Measurements from ENCODE around the gene RAP1GDS1.

Gene RAP1GDS1

GRCh38 chr4:98374643-98375042, 113.5 kb downstream of the RAP1GDS1 start:
- no peak for DNase-seq
- H3K27me3 ChIP-seq (replicated peaks): no peaks in the 10 kb centered on the region
- no peak overlapping the region for H3K27ac ChIP-seq
- H3K36me3 ChIP-seq (replicated peaks): no peaks in the 10 kb centered on the region
- no peak overlapping the region for H3K4me3 ChIP-seq (ENCODE audit: low read depth, low read length)
- TF ChIP-seq CTCF (IDR thresholded peaks at IDR 0.05; ENCODE audit: low read depth, low read length, missing control alignments): no peak
- in situ Hi-C loops (cut with HindIII; ENCODE audit: low pct_ligation_motif_present, low sequenced_read_pairs): no loop called here

GRCh38 chr4:98377559-98377958, 116.4 kb downstream of the RAP1GDS1 start:
- in situ Hi-C loops (cut with HindIII; ENCODE audit: low pct_ligation_motif_present, low sequenced_read_pairs): no loop called here
- peak overlapping the region; percentile 32 for H3K27ac ChIP-seq

DNA sequence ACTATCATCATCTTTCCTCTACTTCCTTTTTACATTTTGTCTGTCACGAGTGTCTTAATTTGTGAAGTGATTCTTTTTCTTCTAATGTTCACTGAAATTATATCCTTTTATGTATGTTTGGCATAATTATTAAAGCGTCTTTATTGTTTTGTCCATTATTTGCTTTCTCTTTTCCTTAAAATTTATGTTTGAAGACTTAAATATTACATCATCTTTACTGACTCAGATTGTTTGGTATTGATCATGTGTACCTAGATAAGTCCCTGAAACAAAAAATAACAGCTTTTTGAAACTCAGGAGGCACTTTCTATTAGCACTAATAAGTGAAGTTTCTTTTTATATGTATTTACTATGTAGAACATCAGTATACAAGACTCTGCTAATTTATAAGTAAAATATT, 120.1 kb downstream of the RAP1GDS1 start:
- no peak for TF ChIP-seq CTCF (IDR thresholded peaks at IDR 0.05; ENCODE audit: low read depth, low read length, missing control alignments)
- in situ Hi-C loops (cut with HindIII; ENCODE audit: low pct_ligation_motif_present, low sequenced_read_pairs): no loop called here
- Histone ChIP-seq H3K27me3 (replicated peaks) (no peaks in the 10 kb centered on the region), H3K4me3 (ENCODE audit: low read depth, low read length) (no peak overlapping the region), H3K36me3 (replicated peaks) (no peaks in the 10 kb centered on the region), H3K27ac (no peak overlapping the region)
- DNase-seq: no peak

More at GRCh38 chr4:98377559-98377958, 116.4 kb downstream of the RAP1GDS1 start:
- Histone ChIP-seq H3K4me3 (ENCODE audit: low read depth, low read length) (no peak overlapping the region), H3K27me3 (replicated peaks) (no peaks in the 10 kb centered on the region), H3K36me3 (replicated peaks) (no peaks in the 10 kb centered on the region)
- TF ChIP-seq CTCF (IDR thresholded peaks at IDR 0.05; ENCODE audit: low read depth, low read length, missing control alignments): no peak
- no peak for DNase-seq

- H3K27me3 ChIP-seq (replicated peaks): no peaks in the 10 kb centered on the region
- no peak for TF ChIP-seq CTCF (IDR thresholded peaks at IDR 0.05; ENCODE audit: low read depth, low read length, missing control alignments)
- no peak overlapping the region for H3K4me3 ChIP-seq (ENCODE audit: low read depth, low read length)
- no peaks in the 10 kb centered on the region for H3K36me3 ChIP-seq (replicated peaks)
- DNase-seq: no peak
- H3K27ac ChIP-seq: no peak overlapping the region
- in situ Hi-C loops (cut with HindIII; ENCODE audit: low pct_ligation_motif_present, low sequenced_read_pairs): no loop called here
These were observed 122.4 kb downstream of the RAP1GDS1 start for GRCh38 chr4:98383431-98384106.

- Histone ChIP-seq H3K4me3 (ENCODE audit: low read depth, low read length) (no peak overlapping the region), H3K27me3 (replicated peaks) (no peaks in the 10 kb centered on the region), H3K27ac (no peak overlapping the region), H3K36me3 (replicated peaks) (no peaks in the 10 kb centered on the region)
- no peak for DNase-seq
- in situ Hi-C loops (cut with HindIII; ENCODE audit: low pct_ligation_motif_present, low sequenced_read_pairs): no loop called here
- TF ChIP-seq CTCF (IDR thresholded peaks at IDR 0.05; ENCODE audit: low read depth, low read length, missing control alignments): no peak
These were observed 124.6 kb downstream of the RAP1GDS1 start for GRCh38 chr4:98385831-98386230.

All from brain microvascular endothelial cell (primary cell).